Measurements from ENCODE around the gene TRMT5. TPM values are rescaled to one million over a fixed set of nuclear protein-coding genes. Genes with fewer than 3 reads are reported as not detected.

Gene TRMT5
- total RNA-seq, 1 experiment from 2014 or later = 24.9 TPM

GRCh38 chr14:60925286-60925685 lies 55.6 kb downstream of the TRMT5 start:
- H4K8ac ChIP-seq (replicated peaks; ENCODE audit: insufficient read length, low read depth, low read length) = no peak overlapping the region
- H2BK15ac ChIP-seq (ENCODE audit: low read depth, low read length) = no peak overlapping the region
- Mint-ChIP-seq H3K36me3 (ENCODE audit: insufficient read depth in 1 of 3, low read depth in 3 of 3) (no peaks in the 10 kb centered on the region), H3K4me3 (no peak overlapping the region), H3K27me3 (ENCODE audit: low read depth) (no peaks in the 10 kb centered on the region), H3K9me3 (no peaks in the 10 kb centered on the region), H3K27ac (no peak overlapping the region), H3K4me1 (no peaks in the 10 kb centered on the region)
- no peak overlapping the region for H4K91ac ChIP-seq (ENCODE audit: insufficient read length, low read depth, low read length)
- H3T11ph ChIP-seq (ENCODE audit: low read length) = no peak overlapping the region
- H3K23ac ChIP-seq (ENCODE audit: insufficient read length, low read depth, low read length) = no peak overlapping the region
- no peaks in the 10 kb centered on the region for H3K79me1 ChIP-seq (ENCODE audit: insufficient read depth, low read depth, low read length, poor library complexity, severe bottlenecking)
- no peak overlapping the region for H2BK20ac ChIP-seq (ENCODE audit: low read depth, low read length, poor library complexity, severe bottlenecking)
- H2BK120ac ChIP-seq (ENCODE audit: low read depth, low read length, poor library complexity, severe bottlenecking) = no peak overlapping the region
- H3K4me2 ChIP-seq (ENCODE audit: insufficient read depth, insufficient read length, low read length) = no peak overlapping the region
- no peaks in the 10 kb centered on the region for H4K20me1 ChIP-seq (ENCODE audit: control insufficient read depth, insufficient read depth, insufficient read length)
- H3K79me2 ChIP-seq (ENCODE audit: insufficient read depth, low read length) = no peaks in the 10 kb centered on the region
- no peak overlapping the region for H4K5ac ChIP-seq (ENCODE audit: insufficient read length, low read depth, low read length)
- no peak overlapping the region for H2BK5ac ChIP-seq (ENCODE audit: insufficient read length, low read length)
- no peak overlapping the region for H3K27ac ChIP-seq (ENCODE audit: insufficient read length, low read depth, low read length)
- H2AFZ ChIP-seq (ENCODE audit: low read length) = no peak overlapping the region
- no peak overlapping the region for H3K18ac ChIP-seq (ENCODE audit: insufficient read length, low read depth, low read length)
- no peak overlapping the region for H2AK5ac ChIP-seq (ENCODE audit: insufficient read length, low read length)
- H3K4ac ChIP-seq (ENCODE audit: low read depth, low read length) = no peak overlapping the region
- no peaks in the 10 kb centered on the region for H3K4me1 ChIP-seq (ENCODE audit: insufficient read depth, low read length)
- H3K56ac ChIP-seq (ENCODE audit: insufficient read length, low read depth, low read length) = no peak overlapping the region
- no peaks in the 10 kb centered on the region for H3K9me3 ChIP-seq (ENCODE audit: control insufficient read depth, low read depth, low read length)
- H3K9ac ChIP-seq (ENCODE audit: extremely low read depth, insufficient read length, low read length) = no peak overlapping the region
- H3K27me3 ChIP-seq (ENCODE audit: insufficient read depth, low read length) = no peaks in the 10 kb centered on the region
- WGBS (ENCODE audit: extremely low coverage, insufficient read length, low lambda C conversion rate) = 100% methylated on average over 1 of the region's 1 CpG
- no peak for DNase-seq
- no peaks in the 10 kb centered on the region for H3K23me2 ChIP-seq (ENCODE audit: insufficient read length, low read depth, low read length, poor library complexity, severe bottlenecking)
- no peak overlapping the region for H3K14ac ChIP-seq (ENCODE audit: insufficient read depth, low read length)
- TF ChIP-seq CTCF (conservative IDR thresholded peaks at IDR 0.05) = no peak
- H2BK12ac ChIP-seq (ENCODE audit: insufficient read length, low read depth, low read length) = no peak overlapping the region
